GM12878 (cell line): ENCODE measurements around the gene SMARCAD1. TPM values are rescaled to one million over a fixed set of nuclear protein-coding genes. Genes with fewer than 3 reads are reported as not detected.

Experiments
- ATAC-seq: fragments of 200-7000 bp; cut with Tn5 transposase; 3 replicates; pipeline ENCODE4 v1.9.1; 2020; ENCODE audit warnings: mild to moderate bottlenecking, moderate library complexity
- BruUV-seq: library from RNA; stranded (reverse); fragments of 400-500 nt; replicated peaks from 2 replicates; lab custom pipeline; 2021; lab: Mats Ljungman, UMichigan
- CTCF ChIA-PET: fragments of 300-600 bp; sonication (Branson Sonifier 250); formaldehyde crosslinking; extraction: SDS; loops from one replicate; lab custom pipeline; 2021; ENCODE audit warnings: inconsistent platforms; lab: Yijun Ruan, JAX
- POLR2A ChIA-PET: fragments of 350-600 bp; formaldehyde crosslinking; extraction: SDS; loops from one replicate; lab custom pipeline; 2021; ENCODE audit warnings: inconsistent platforms; lab: Charles Lee
- RAD21 ChIA-PET: fragments of 300-600 bp; sonication (Branson Sonifier 250); formaldehyde crosslinking; loops from one replicate; lab custom pipeline; 2023; ENCODE audit warnings: antibody characterized with exemption; ENCODE audit not compliant: unreplicated experiment; lab: Charles Lee
- SMC1A ChIA-PET: fragments of 300-600 bp; sonication (Branson Sonifier 250); formaldehyde crosslinking; loops from one replicate; lab custom pipeline; 2023; ENCODE audit not compliant: unreplicated experiment, uncharacterized antibody; lab: Charles Lee
- DNase-seq: peaks from one replicate; pipeline ENCODE4 v3.0.0-alpha.2; 2011; ENCODE audit warnings: low read depth, low spot score
- FAIRE-seq: peaks from 3 replicates; lab custom pipeline; 2011; peaks lifted over from hg19 to GRCh38; lab: Jason Lieb, UNC
- H2AFZ ChIP-seq: 2 replicates; pipeline ENCODE4 v1.6.0; 2011; ENCODE audit warnings: low read depth, low read length, control low read depth; ENCODE audit not compliant: control insufficient read depth
- H3K27ac ChIP-seq: 2 replicates; pipeline ENCODE4 v1.5.1; 2011; ENCODE audit warnings: control low read depth; ENCODE audit not compliant: control insufficient read depth, insufficient read depth
- H3K27me3 ChIP-seq, 2 experiments: replicated peaks in 1 of 2; 2 replicates each; pipeline versions ENCODE4 v1.6.0 to v1.6.1; 2011; ENCODE audit warnings: low read length in 1 of 2; ENCODE audit not compliant: control insufficient read depth in 2 of 2, insufficient read depth in 2 of 2
- H3K36me3 ChIP-seq, 2 experiments: 2 replicates each; pipeline ENCODE4 v1.5.1; 2011; ENCODE audit warnings: low read length in 1 of 2; ENCODE audit not compliant: control insufficient read depth in 2 of 2, insufficient read depth in 2 of 2
- H3K4me1 ChIP-seq: 2 replicates; pipeline ENCODE4 v1.6.1; 2011; ENCODE audit warnings: mild to moderate bottlenecking, low read length, moderate library complexity, mixed read lengths; ENCODE audit not compliant: control insufficient read depth, insufficient read depth
- H3K4me2 ChIP-seq: 2 replicates; pipeline ENCODE4 v1.6.0; 2011; ENCODE audit warnings: control low read depth; ENCODE audit not compliant: control insufficient read depth, insufficient read depth
- H3K4me3 ChIP-seq: fragments of 200-600 bp; sonication (generic); 2 replicates; pipeline ENCODE4 v1.5.1; 2016
- H3K79me2 ChIP-seq: 2 replicates; pipeline ENCODE4 v1.6.0; 2011; ENCODE audit warnings: low read length; ENCODE audit not compliant: control insufficient read depth, insufficient read depth
- H3K9ac ChIP-seq: 2 replicates; pipeline ENCODE4 v1.8.0; 2011; ENCODE audit warnings: low read length, control low read depth, mixed read lengths; ENCODE audit not compliant: control insufficient read depth, insufficient read depth
- H3K9me3 ChIP-seq: replicated peaks from 3 replicates; pipeline ENCODE4 v1.5.1; 2011; ENCODE audit warnings: mild to moderate bottlenecking, low read length; ENCODE audit not compliant: control insufficient read depth, insufficient read depth
- H4K20me1 ChIP-seq: 2 replicates; pipeline ENCODE4 v1.6.0; 2011; ENCODE audit not compliant: control insufficient read depth, insufficient read depth
- ATF2 ChIP-seq: IDR thresholded peaks from 2 replicates; pipeline ENCODE4 v1.6.1; 2012; ENCODE audit warnings: low read length, inconsistent platforms
- NRF1 ChIP-seq: conservative IDR thresholded peaks from 2 replicates; pipeline ENCODE4 v1.6.1; 2011; ENCODE audit warnings: mild to moderate bottlenecking, low read depth, low read length, improper control_type of control experiment
- RCOR1 ChIP-seq: conservative IDR thresholded peaks from 2 replicates; pipeline ENCODE4 v1.6.1; 2012; ENCODE audit warnings: low read depth, low read length, improper control_type of control experiment
- REST ChIP-seq: IDR thresholded peaks from 2 replicates; pipeline ENCODE4 v1.6.1; 2012; ENCODE audit warnings: mild to moderate bottlenecking, low read depth, low read length
- SMARCA5 ChIP-seq: fragments of 450-650 bp; IDR thresholded peaks from 2 replicates; pipeline ENCODE4 v1.6.1; 2017; ENCODE audit warnings: mild to moderate bottlenecking
- YBX1 ChIP-seq: fragments of 450-650 bp; IDR thresholded peaks from 2 replicates; pipeline ENCODE4 v1.6.1; 2016; ENCODE audit warnings: antibody characterized with exemption
- WGBS: methylation state at CpG from one replicate; pipeline ENCODE4 v1.1.6; 2016; ENCODE audit warnings: low lambda C conversion rate; ENCODE audit not compliant: insufficient replicate concordance, insufficient coverage; ENCODE audit errors: missing lambda C conversion rate; 5-methylcytosine and 5-hydroxymethylcytosine counted together
- in situ Hi-C: fragments of 300-500 bp; cut with MboI; formaldehyde crosslinking; loops from 9 replicates; pipeline ENCODE4 v1.14.3; 2018; ENCODE audit warnings: mixed read lengths
- intact Hi-C: fragments of 100-400 bp; cut with micrococcal nuclease; formaldehyde crosslinking; loops from one replicate; pipeline ENCODE4 v1.14.2; 2022; ENCODE audit not compliant: unreplicated experiment
- polyA plus RNA-seq, 11 experiments: library from polyadenylated mRNA; depleted of rRNA in 4 of 11; unstranded in 6 of 11; stranded (reverse) in 5 of 11; fragments of >200 nt; fragmentation: Nextera tagmentation in 4 of 11; fragmentation: Illumina TruSeq in 1 of 11; extraction: Ambion mirVana in 4 of 11; extraction: Trizol in 1 of 11; gene quantifications; 1 replicate in 1 of 11; 2 replicates in 10 of 11; pipeline versions ENCODE4 v1.2.1 to v1.2.3, GENCODE V29; 2011 to 2016; ENCODE audit warnings: inconsistent platforms in 2 of 11, missing spikeins in 2 of 11, low read depth in 1 of 11
- total RNA-seq, 4 experiments: library from RNA; depleted of rRNA in 3 of 4; stranded (reverse); fragments of >200 nt in 3 of 4; fragmentation: Illumina TruSeq in 1 of 4; extraction: Trizol in 1 of 4; gene quantifications; 2 replicates each; pipeline versions ENCODE4 v1.2.1 to v1.2.3, GENCODE V29; 2013 to 2021

Gene SMARCAD1
- total and polyA plus RNA-seq, 10 of the 15 experiments (the other 5 are each of a cell fraction or from before 2014, with no cell fraction given), result 7.6 to 41.2 (median 27.7) TPM

GRCh38 chr4:94305466-94306225, 98.0 kb downstream of the SMARCAD1 start:
- FAIRE-seq (no peak), DNase-seq (no peak), ATAC-seq (no peak)
- Histone ChIP-seq H3K4me2 (no peak overlapping the region), H2AFZ (no peak overlapping the region), H3K27ac (no peak overlapping the region), H3K9me3 (no peaks in the 10 kb centered on the region), H3K36me3 (no peaks in the 10 kb centered on the region), H3K9ac (no peak overlapping the region), H3K27me3 (no peaks in the 10 kb centered on the region), H4K20me1 (no peaks in the 10 kb centered on the region), H3K4me1 (no peaks in the 10 kb centered on the region), H3K79me2 (no peaks in the 10 kb centered on the region), H3K4me3 (no peak overlapping the region)
- WGBS, result 63% methylated on average over 5 of the region's 5 CpGs
- intact Hi-C loops (loop anchor here (2.0 to 5.0 kb wide), 2 partner anchors 291 to 513 kb away; no protein-coding TSS in a partner anchor), in situ Hi-C loops (no loop called here)
- SMC1A ChIA-PET, result interaction anchor here (0.9 to 1.1 kb wide), 2 partner anchors 306 to 315 kb away, joined by 3 read pairs; no protein-coding TSS in a partner anchor
- POLR2A ChIA-PET, result no interaction called here
- CTCF ChIA-PET, result interaction anchor here (0.6 to 3.3 kb wide), 5 partner anchors 21 to 468 kb away, joined by 3 to 20 read pairs (median 3); no protein-coding TSS in a partner anchor
- no TSS peak for BruUV-seq
- RAD21 ChIA-PET, result no interaction called here
- no peak for TF ChIP-seq REST
- TF ChIP-seq RCOR1, result no peak
- no peak for TF ChIP-seq YBX1
- TF ChIP-seq SMARCA5, result no peak
- TF ChIP-seq ATF2, result no peak
- TF ChIP-seq NRF1, result no peak
